ENCODE measurements around the gene SLC25A44.

The SLC25A44 gene

DNA sequence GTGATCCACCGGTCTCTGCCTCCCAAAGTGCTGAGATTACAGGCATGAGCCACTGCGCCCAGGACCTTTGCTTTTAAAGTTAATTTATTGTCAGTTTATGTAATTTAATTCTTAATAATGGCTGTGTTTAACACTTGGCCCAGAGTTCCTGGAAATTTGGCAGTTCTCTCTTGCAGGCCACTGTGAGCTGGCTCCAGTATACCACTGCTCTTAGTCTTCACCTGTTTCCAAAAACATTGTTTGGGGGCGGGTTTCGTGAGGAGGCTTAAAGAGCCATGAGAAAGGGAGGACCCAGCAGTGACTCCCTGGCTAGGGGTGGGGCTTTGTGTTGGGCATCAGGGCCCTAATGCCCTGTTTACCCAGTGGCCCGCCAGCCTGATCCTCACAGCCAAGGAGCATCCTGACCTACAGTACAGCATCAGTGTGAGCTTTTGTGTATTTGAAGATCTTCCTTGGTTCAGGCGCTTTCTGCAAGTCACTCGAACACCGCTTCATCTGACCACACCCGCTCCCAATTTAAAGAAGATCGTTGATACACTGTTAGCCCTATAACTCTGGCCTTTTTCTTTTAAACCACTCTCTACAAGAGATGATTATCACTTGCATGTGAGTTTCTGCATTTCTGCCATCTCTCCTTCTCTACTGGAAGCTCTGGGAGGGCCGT, 36.0 kb downstream of the SLC25A44 start:
- no peak overlapping the region for H3K4me3 ChIP-seq (ENCODE audit: low read length)
- no peak for TF ChIP-seq ZNF274 (IDR thresholded peaks at IDR 0.05; ENCODE audit: low read depth, low read length)

- no peak overlapping the region for H3K4me3 ChIP-seq (ENCODE audit: low read length)
- no peak for TF ChIP-seq ZNF274 (IDR thresholded peaks at IDR 0.05; ENCODE audit: low read depth, low read length)
Observed at GRCh38 chr1:156230473-156230837, 36.6 kb downstream of the SLC25A44 start.

- no peak overlapping the region for H3K4me3 ChIP-seq (ENCODE audit: low read length)
- TF ChIP-seq ZNF274 (IDR thresholded peaks at IDR 0.05; ENCODE audit: low read depth, low read length): no peak
Observed at GRCh38 chr1:156232201-156232894, 38.4 kb downstream of the SLC25A44 start.

DNA sequence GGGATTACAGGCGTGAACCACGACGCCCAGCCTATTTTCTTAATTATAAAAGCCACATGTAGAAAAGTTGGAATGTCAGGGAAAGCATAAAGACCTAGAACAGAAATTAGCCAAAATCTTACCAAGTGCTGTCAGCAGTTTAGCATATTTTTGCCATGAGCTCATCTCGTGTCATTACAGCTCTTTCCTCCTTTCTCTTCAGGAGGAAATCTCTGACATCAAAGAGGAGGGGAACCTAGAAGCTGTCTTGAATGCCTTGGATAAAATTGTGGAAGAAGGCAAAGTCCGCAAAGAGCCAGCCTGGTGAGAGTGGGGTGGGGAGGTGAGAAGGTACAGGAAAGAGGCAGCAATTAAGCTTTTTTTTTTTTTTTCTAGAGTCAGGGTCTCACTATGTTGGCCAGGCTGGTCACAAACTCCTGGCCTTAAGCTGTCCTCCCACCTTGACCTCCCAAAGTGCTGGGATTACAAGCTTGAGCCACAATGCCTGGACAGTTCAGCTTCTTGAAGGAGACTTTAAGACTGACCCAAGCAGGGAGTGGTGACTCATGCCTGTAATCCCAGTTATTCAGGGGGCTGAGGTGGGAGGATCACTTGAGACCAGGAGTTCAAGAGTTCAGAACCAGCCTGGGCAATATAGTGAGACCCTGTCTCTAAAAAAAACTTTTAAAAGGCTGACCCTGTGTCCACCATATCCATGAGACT, 39.7 kb downstream of the SLC25A44 start:
- no peak overlapping the region for H3K4me3 ChIP-seq (ENCODE audit: low read length)
- TF ChIP-seq ZNF274 (IDR thresholded peaks at IDR 0.05; ENCODE audit: low read depth, low read length): no peak

DNA sequence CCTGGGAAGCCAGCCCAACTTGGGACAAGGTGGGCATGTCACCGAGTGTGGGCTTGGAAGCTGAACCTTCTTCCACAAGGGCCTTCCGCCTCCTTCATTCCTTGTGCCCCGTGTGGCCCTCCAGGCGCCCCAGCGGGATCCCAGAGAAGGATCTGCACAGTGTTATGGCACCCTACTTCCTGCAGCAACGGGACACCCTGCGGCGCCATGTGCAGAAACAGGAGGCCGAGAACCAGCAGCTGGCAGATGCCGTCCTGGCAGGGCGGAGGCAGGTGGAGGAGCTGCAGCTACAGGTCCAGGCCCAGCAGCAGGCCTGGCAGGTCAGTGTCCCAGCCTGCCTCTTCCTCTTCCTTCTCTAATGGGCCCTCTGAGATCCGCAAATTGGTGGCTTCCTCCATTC, 42.3 kb downstream of the SLC25A44 start:
- no peak overlapping the region for H3K4me3 ChIP-seq (ENCODE audit: low read length)
- no peak for TF ChIP-seq ZNF274 (IDR thresholded peaks at IDR 0.05; ENCODE audit: low read depth, low read length)

GRCh38 chr1:156238248-156238647, 44.3 kb downstream of the SLC25A44 start:
- H3K4me3 ChIP-seq (ENCODE audit: low read length): no peak overlapping the region
- no peak for TF ChIP-seq ZNF274 (IDR thresholded peaks at IDR 0.05; ENCODE audit: low read depth, low read length)

- H3K4me3 ChIP-seq (ENCODE audit: low read length): no peak overlapping the region
- TF ChIP-seq ZNF274 (IDR thresholded peaks at IDR 0.05; ENCODE audit: low read depth, low read length): no peak
Observed at GRCh38 chr1:156241311-156241811, 47.5 kb downstream of the SLC25A44 start.

- TF ChIP-seq ZNF274 (IDR thresholded peaks at IDR 0.05; ENCODE audit: low read depth, low read length): no peak
- no peak within 1 kb of the TSS for H3K4me3 ChIP-seq (ENCODE audit: low read length)
Observed at GRCh38 chr1:156241926-156242325, 48.0 kb downstream of the SLC25A44 start, which contains the start of gene BGLAP. TSS of gene BGLAP (plus strand) at chr1:156242184. CDS start at chr1:156242232, 48 bp downstream.

- TF ChIP-seq ZNF274 (IDR thresholded peaks at IDR 0.05; ENCODE audit: low read depth, low read length): no peak
- no peak overlapping the region for H3K4me3 ChIP-seq (ENCODE audit: low read length)
Observed at GRCh38 chr1:156242738-156243137, 48.8 kb downstream of the SLC25A44 start.

DNA sequence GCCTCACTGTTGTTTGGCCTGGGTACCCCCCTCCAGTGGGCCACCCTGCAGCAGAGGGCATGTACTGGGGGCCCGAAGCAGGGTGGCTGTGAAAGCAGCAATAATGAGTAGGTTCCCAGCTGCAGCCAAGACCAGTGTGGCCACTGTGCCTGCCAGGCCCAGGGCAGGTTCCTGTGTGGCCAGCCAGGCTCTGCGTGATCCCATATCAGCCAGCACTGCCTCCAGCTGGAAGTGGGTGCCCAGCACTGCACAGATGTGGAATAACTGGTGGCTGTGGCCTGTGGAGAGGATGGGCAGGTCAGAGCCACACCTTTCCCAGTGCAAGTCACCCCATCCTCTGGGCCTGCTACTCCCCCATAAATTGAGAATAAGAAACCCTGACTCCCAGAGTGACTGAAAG, 50.2 kb downstream of the SLC25A44 start:
- H3K4me3 ChIP-seq (ENCODE audit: low read length): no peak overlapping the region
- TF ChIP-seq ZNF274 (IDR thresholded peaks at IDR 0.05; ENCODE audit: low read depth, low read length): no peak

GRCh38 chr1:156244712-156245111, 50.8 kb downstream of the SLC25A44 start:
- TF ChIP-seq ZNF274 (IDR thresholded peaks at IDR 0.05; ENCODE audit: low read depth, low read length): no peak
- H3K4me3 ChIP-seq (ENCODE audit: low read length): no peak overlapping the region

GRCh38 chr1:156245451-156246232, 51.7 kb downstream of the SLC25A44 start:
- peak overlapping the region; percentile 25; the same call in 1 of the 2 replicates for H3K4me3 ChIP-seq (ENCODE audit: low read length)

DNA sequence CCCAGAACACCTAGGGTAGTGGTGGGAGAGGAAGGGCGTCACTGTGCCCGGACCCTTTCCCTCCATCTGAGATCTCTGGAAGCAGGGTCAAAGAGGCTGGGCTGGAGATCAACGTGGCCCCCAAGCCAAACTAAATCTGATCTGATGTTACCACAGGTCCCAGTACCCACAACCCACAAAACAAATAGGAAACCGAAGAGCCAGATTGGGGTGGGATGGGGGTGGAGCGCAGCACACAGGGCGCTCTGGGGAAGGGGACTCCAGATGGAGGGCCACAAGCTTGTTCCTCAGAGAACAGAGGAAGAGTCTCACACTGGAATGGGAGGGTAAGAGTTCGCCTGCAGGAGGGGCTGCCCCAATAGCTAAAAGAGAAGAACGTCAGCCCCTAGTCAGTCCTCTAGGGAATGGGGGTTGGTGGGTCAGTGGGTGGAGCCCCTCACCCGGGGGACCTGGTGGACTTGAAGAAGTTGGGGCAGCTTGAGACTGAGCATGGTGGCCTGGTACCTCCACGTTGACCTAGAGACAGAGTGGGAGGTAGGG, 52.4 kb downstream of the SLC25A44 start:
- TF ChIP-seq ZNF274 (IDR thresholded peaks at IDR 0.05; ENCODE audit: low read depth, low read length): no peak

More at GRCh38 chr1:156245451-156246232, 51.7 kb downstream of the SLC25A44 start:
- TF ChIP-seq ZNF274 (IDR thresholded peaks at IDR 0.05; ENCODE audit: low read depth, low read length): no peak

More for the DNA sequence above, 52.4 kb downstream of the SLC25A44 start:
- H3K4me3 ChIP-seq (ENCODE audit: low read length): no peak overlapping the region
